ENCODE data around the gene TGFBI.

Gene TGFBI

GRCh38 chr5:136028782-136029742 is at the start of gene TGFBI:
Gene TGFBI (plus strand): TSS chr5:136028988. CDS start chr5:136029056, 68 bp downstream.
- no peak for FAIRE-seq
- no peak for DNase-seq (ENCODE audit: extremely low spot score, insufficient read length, low read depth)

- FAIRE-seq (no peak), DNase-seq (ENCODE audit: extremely low spot score, insufficient read length, low read depth) (no peak)
Measured at GRCh38 chr5:135978993-135979392, 49.8 kb upstream of the TGFBI start.

- FAIRE-seq: no peak
- DNase-seq (ENCODE audit: extremely low spot score, insufficient read length, low read depth): no peak
Measured at GRCh38 chr5:135979510-135979909, 49.3 kb upstream of the TGFBI start.

GRCh38 chr5:135980620-135981019 is 48.2 kb upstream of the TGFBI start:
- FAIRE-seq: no peak
- DNase-seq (ENCODE audit: extremely low spot score, insufficient read length, low read depth): no peak

- DNase-seq (ENCODE audit: extremely low spot score, insufficient read length, low read depth): no peak
- no peak for FAIRE-seq
Measured at GRCh38 chr5:135985951-135986350, 42.8 kb upstream of the TGFBI start.

- FAIRE-seq: no peak
- no peak for DNase-seq (ENCODE audit: extremely low spot score, insufficient read length, low read depth)
Measured at GRCh38 chr5:135986401-135986800, 42.4 kb upstream of the TGFBI start.

GRCh38 chr5:135986891-135987401 is 41.8 kb upstream of the TGFBI start:
- no peak for FAIRE-seq
- no peak for DNase-seq (ENCODE audit: extremely low spot score, insufficient read length, low read depth)

GRCh38 chr5:135988546-135988945 is 40.2 kb upstream of the TGFBI start:
- FAIRE-seq (no peak), DNase-seq (ENCODE audit: extremely low spot score, insufficient read length, low read depth) (no peak)

- no peak for FAIRE-seq
- no peak for DNase-seq (ENCODE audit: extremely low spot score, insufficient read length, low read depth)
Measured at GRCh38 chr5:135989686-135990085, 39.1 kb upstream of the TGFBI start.

GRCh38 chr5:135990528-135991255 is 38.1 kb upstream of the TGFBI start:
- FAIRE-seq: no peak
- DNase-seq (ENCODE audit: extremely low spot score, insufficient read length, low read depth): no peak

GRCh38 chr5:135991429-135991828 is 37.4 kb upstream of the TGFBI start:
- FAIRE-seq (no peak), DNase-seq (ENCODE audit: extremely low spot score, insufficient read length, low read depth) (no peak)

- FAIRE-seq (no peak), DNase-seq (ENCODE audit: extremely low spot score, insufficient read length, low read depth) (no peak)
Measured at GRCh38 chr5:135993335-135993879, 35.4 kb upstream of the TGFBI start.

GRCh38 chr5:135993880-135994636 is 34.7 kb upstream of the TGFBI start:
- FAIRE-seq (no peak), DNase-seq (ENCODE audit: extremely low spot score, insufficient read length, low read depth) (no peak)

GRCh38 chr5:135995976-135996375 is 32.8 kb upstream of the TGFBI start:
- DNase-seq (ENCODE audit: extremely low spot score, insufficient read length, low read depth) (no peak), FAIRE-seq (no peak)

- FAIRE-seq (no peak), DNase-seq (ENCODE audit: extremely low spot score, insufficient read length, low read depth) (no peak)
Measured at GRCh38 chr5:135996611-135997010, 32.2 kb upstream of the TGFBI start.

- DNase-seq (ENCODE audit: extremely low spot score, insufficient read length, low read depth) (no peak), FAIRE-seq (no peak)
Measured at GRCh38 chr5:135997673-135998335, 31.0 kb upstream of the TGFBI start.

- no peak for FAIRE-seq
- DNase-seq (ENCODE audit: extremely low spot score, insufficient read length, low read depth): no peak
Measured at GRCh38 chr5:135998889-135999288, 29.9 kb upstream of the TGFBI start.

GRCh38 chr5:135999406-136000139 is 29.2 kb upstream of the TGFBI start:
- DNase-seq (ENCODE audit: extremely low spot score, insufficient read length, low read depth) (no peak), FAIRE-seq (no peak)

- FAIRE-seq (no peak), DNase-seq (ENCODE audit: extremely low spot score, insufficient read length, low read depth) (no peak)
Measured at GRCh38 chr5:136000147-136000546, 28.6 kb upstream of the TGFBI start.
